H1 (cell line): ENCODE results near the gene TATDN2. TPM values are rescaled to one million over a fixed set of nuclear protein-coding genes. Genes with fewer than 3 reads are reported as not detected.
A peak's percentile ranks its signal among the peaks of the same experiment; 100 is the strongest.

Source experiments
- CTCF ChIA-PET: fragments of 300-600 bp; sonication (Branson Sonifier 250); formaldehyde crosslinking; loops from one replicate; lab custom pipeline; 2021; ENCODE audit not compliant: partially characterized antibody; lab: Charles Lee
- POLR2A ChIA-PET: fragments of 300-600 bp; sonication (Branson Sonifier 250); formaldehyde crosslinking; loops from one replicate; lab custom pipeline; 2021; ENCODE audit warnings: inconsistent platforms; ENCODE audit not compliant: partially characterized antibody; lab: Charles Lee
- DNase-seq, 2 experiments: peaks; one replicate each; pipeline versions ENCODE4 v3.0.0 to v3.0.0-alpha.2; 2010 to 2022; ENCODE audit warnings: low spot score in 2 of 2, low read depth in 1 of 2, mixed read lengths in 1 of 2
- FAIRE-seq: peaks from 2 replicates; lab custom pipeline; 2011; peaks lifted over from hg19 to GRCh38; lab: Jason Lieb, UNC
- H2AFZ ChIP-seq: 2 replicates; pipeline ENCODE4 v1.8.1; 2012; ENCODE audit warnings: low read length, inconsistent platforms
- H2AK5ac ChIP-seq: 2 replicates; pipeline ENCODE4 v1.6.1; 2013; ENCODE audit warnings: low read depth, low read length
- H2BK120ac ChIP-seq: replicated peaks from 2 replicates; pipeline ENCODE3; 2013; ENCODE audit warnings: low read depth, low read length, inconsistent platforms
- H2BK12ac ChIP-seq: 2 replicates; pipeline ENCODE4 v1.6.1; 2013; ENCODE audit warnings: low read depth, low read length
- H2BK15ac ChIP-seq: 2 replicates; pipeline ENCODE4 v1.6.1; 2013; ENCODE audit warnings: low read length
- H2BK20ac ChIP-seq: 2 replicates; pipeline ENCODE4 v1.6.1; 2013; ENCODE audit warnings: low read length
- H2BK5ac ChIP-seq: 2 replicates; pipeline ENCODE4 v1.6.1; 2013; ENCODE audit warnings: low read depth, low read length
- H3K14ac ChIP-seq: 2 replicates; pipeline ENCODE4 v1.6.1; 2013; ENCODE audit warnings: inconsistent platforms; ENCODE audit not compliant: insufficient read length
- H3K18ac ChIP-seq: 2 replicates; pipeline ENCODE4 v1.6.1; 2013; ENCODE audit warnings: low read length; ENCODE audit errors: extremely low read depth
- H3K23ac ChIP-seq: 2 replicates; pipeline ENCODE4 v1.6.1; 2013; ENCODE audit warnings: inconsistent platforms; ENCODE audit not compliant: insufficient read length
- H3K23me2 ChIP-seq: 2 replicates; pipeline ENCODE4 v1.6.1; 2013; ENCODE audit warnings: low read depth, low read length
- H3K27ac ChIP-seq: 2 replicates; pipeline ENCODE4 v1.6.1; 2011; ENCODE audit warnings: low read depth, low read length, inconsistent platforms
- H3K27me3 ChIP-seq, 4 experiments: replicated peaks in 1 of 4; 1 replicate in 1 of 4; 2 replicates in 3 of 4; pipeline versions ENCODE4 v1.6.1 to v1.8.1; 2011 to 2013; ENCODE audit warnings: low read length in 3 of 4, mild to moderate bottlenecking in 3 of 4, inconsistent platforms in 2 of 4, mixed read lengths in 2 of 4, moderate library complexity in 1 of 4; ENCODE audit not compliant: control insufficient read depth in 3 of 4, insufficient read depth in 3 of 4; ENCODE audit errors: extremely low read depth in 1 of 4
- H3K36me3 ChIP-seq, 4 experiments: 2 replicates each; pipeline versions ENCODE4 v1.6.1 to v1.8.1; 2011 to 2013; ENCODE audit warnings: mild to moderate bottlenecking in 4 of 4, low read length in 3 of 4, moderate library complexity in 2 of 4, control low read depth in 1 of 4, inconsistent platforms in 1 of 4; ENCODE audit not compliant: insufficient read depth in 4 of 4, control insufficient read depth in 2 of 4
- H3K4ac ChIP-seq: replicated peaks from 2 replicates; pipeline ENCODE3; 2013; ENCODE audit warnings: low read length, low read depth, mixed read lengths, inconsistent platforms; ENCODE audit not compliant: insufficient read length
- H3K4me1 ChIP-seq, 4 experiments: replicated peaks in 1 of 4; 1 replicate in 1 of 4; 2 replicates in 3 of 4; pipeline versions ENCODE4 v1.6.1 to v1.8.1; 2011 to 2013; ENCODE audit warnings: low read length in 3 of 4, inconsistent platforms in 2 of 4, mixed read lengths in 1 of 4; ENCODE audit not compliant: insufficient read depth in 4 of 4, control insufficient read depth in 3 of 4
- H3K4me2 ChIP-seq, 2 experiments: 2 replicates each; pipeline versions ENCODE4 v1.6.1 to v1.8.1; 2011 to 2013; ENCODE audit warnings: low read depth in 2 of 2, low read length in 2 of 2, control low read depth in 1 of 2, inconsistent platforms in 1 of 2, mild to moderate bottlenecking in 1 of 2; ENCODE audit not compliant: insufficient read depth in 1 of 2
- H3K4me3 ChIP-seq, 4 experiments: fragments of 200-600, 300-600 bp in 1 of 4; sonication (generic), shearing (Covaris generic), sonication (Bioruptor Twin) in 1 of 4; 2 replicates each; pipeline versions ENCODE4 v1.5.1 to v1.8.1; 2011 to 2016; ENCODE audit warnings: low read length in 4 of 4, low read depth in 3 of 4, control low read depth in 2 of 4, inconsistent platforms in 2 of 4, mild to moderate bottlenecking in 2 of 4, mixed read lengths in 1 of 4, moderate library complexity in 1 of 4; ENCODE audit not compliant: insufficient read depth in 2 of 4; ENCODE audit errors: extremely low read depth in 1 of 4
- H3K56ac ChIP-seq: replicated peaks from 2 replicates; pipeline ENCODE3; 2013; ENCODE audit warnings: low read depth, mild to moderate bottlenecking, mixed read lengths, low read length, inconsistent platforms; ENCODE audit not compliant: insufficient read length
- H3K79me1 ChIP-seq: 2 replicates; pipeline ENCODE4 v1.6.1; 2013; ENCODE audit warnings: low read depth, low read length, control low read depth
- H3K79me2 ChIP-seq, 2 experiments: 2 replicates each; pipeline versions ENCODE4 v1.6.1 to v1.8.1; 2012 to 2013; ENCODE audit warnings: low read length in 2 of 2, mild to moderate bottlenecking in 2 of 2, inconsistent platforms in 1 of 2; ENCODE audit not compliant: insufficient read depth in 2 of 2, control insufficient read depth in 1 of 2
- H3K9ac ChIP-seq, 4 experiments: replicated peaks in 1 of 4; 1 replicate in 1 of 4; 2 replicates in 3 of 4; pipeline versions ENCODE4 v1.6.1 to v1.8.1; 2011 to 2013; ENCODE audit warnings: low read depth in 3 of 4, low read length in 3 of 4, control low read depth in 2 of 4, mild to moderate bottlenecking in 2 of 4, moderate library complexity in 2 of 4, inconsistent platforms in 1 of 4; ENCODE audit errors: extremely low read depth in 1 of 4
- H3K9me3 ChIP-seq, 2 experiments: 2 replicates each; pipeline versions ENCODE4 v1.6.1 to v1.8.1; 2012 to 2013; ENCODE audit warnings: mild to moderate bottlenecking in 2 of 2, moderate library complexity in 2 of 2, control low read depth in 1 of 2, inconsistent platforms in 1 of 2, low read depth in 1 of 2, low read length in 1 of 2, mixed read lengths in 1 of 2; ENCODE audit not compliant: insufficient read depth in 2 of 2
- H4K20me1 ChIP-seq, 2 experiments: replicated peaks in 1 of 2; 2 replicates each; pipeline versions ENCODE3 to v1.8.1; 2011 to 2013; ENCODE audit warnings: inconsistent platforms in 2 of 2, low read length in 2 of 2, mild to moderate bottlenecking in 1 of 2; ENCODE audit not compliant: insufficient read depth in 2 of 2, control insufficient read depth in 1 of 2
- H4K5ac ChIP-seq: 2 replicates; pipeline ENCODE4 v1.6.1; 2013; ENCODE audit warnings: low read length, low read depth, mixed read lengths, inconsistent platforms; ENCODE audit not compliant: insufficient read length
- H4K8ac ChIP-seq: 2 replicates; pipeline ENCODE4 v1.8.0; 2013; ENCODE audit warnings: mild to moderate bottlenecking, moderate library complexity, low read length, inconsistent platforms; ENCODE audit not compliant: insufficient read depth; ENCODE audit errors: extremely low read depth
- H4K91ac ChIP-seq: replicated peaks from 2 replicates; pipeline ENCODE3; 2013; ENCODE audit warnings: low read length, mixed read lengths, inconsistent platforms; ENCODE audit not compliant: insufficient read length
- POLR2AphosphoS5 ChIP-seq: IDR thresholded peaks from 2 replicates; pipeline ENCODE4 v1.6.1; 2011; ENCODE audit warnings: low read depth, low read length
- SP1 ChIP-seq: IDR thresholded peaks from 2 replicates; pipeline ENCODE4 v1.6.1; 2011; ENCODE audit warnings: low read depth, low read length
- TCF12 ChIP-seq: IDR thresholded peaks from 2 replicates; pipeline ENCODE4 v1.6.1; 2011; ENCODE audit warnings: low read depth, mild to moderate bottlenecking, low read length
- YY1 ChIP-seq: IDR thresholded peaks from 2 replicates; pipeline ENCODE4 v1.6.1; 2011; ENCODE audit warnings: low read depth, mild to moderate bottlenecking, low read length
- WGBS, 2 experiments: shearing (Covaris generic) in 1 of 2; methylation state at CpG; one replicate each; pipeline versions ENCODE4 v1.1.6 to v1.1.7; 2013 to 2015; ENCODE audit warnings: low lambda C conversion rate in 2 of 2, mixed read lengths in 2 of 2, inconsistent platforms in 1 of 2, low coverage in 1 of 2, missing lambda C conversion rate in 1 of 2; ENCODE audit not compliant: insufficient replicate concordance in 2 of 2, insufficient coverage in 1 of 2, insufficient read length in 1 of 2; ENCODE audit errors: extremely low coverage in 1 of 2, missing lambda C conversion rate in 1 of 2; 5-methylcytosine and 5-hydroxymethylcytosine counted together
- polyA plus RNA-seq, 7 experiments: library from polyadenylated mRNA; depleted of rRNA in 3 of 7; stranded (reverse) in 5 of 7; unstranded in 2 of 7; fragments of >200 nt in 5 of 7; fragments of 200-250 nt in 2 of 7; gene quantifications; 1 replicate in 5 of 7; 2 replicates in 1 of 7; 4 replicates in 1 of 7; pipeline versions ENCODE4 v1.2.1 to v1.2.3, GENCODE V29; 2011 to 2013; ENCODE audit warnings: missing spikeins in 2 of 7, mixed read lengths in 2 of 7
- total RNA-seq: library from RNA; stranded (reverse); fragmentation: NEBNext Ultra II Directional; extraction: Animal tissue kit (Norgen Biotek cat#: 25700); gene quantifications from 2 replicates; pipeline ENCODE4 v1.2.1, GENCODE V29; 2021

The TATDN2 gene
- total and polyA plus RNA-seq, 2 of the 8 experiments (the other 6 are each of a cell fraction or from before 2014, with no cell fraction given), result 12.1 to 34.8 TPM

DNA sequence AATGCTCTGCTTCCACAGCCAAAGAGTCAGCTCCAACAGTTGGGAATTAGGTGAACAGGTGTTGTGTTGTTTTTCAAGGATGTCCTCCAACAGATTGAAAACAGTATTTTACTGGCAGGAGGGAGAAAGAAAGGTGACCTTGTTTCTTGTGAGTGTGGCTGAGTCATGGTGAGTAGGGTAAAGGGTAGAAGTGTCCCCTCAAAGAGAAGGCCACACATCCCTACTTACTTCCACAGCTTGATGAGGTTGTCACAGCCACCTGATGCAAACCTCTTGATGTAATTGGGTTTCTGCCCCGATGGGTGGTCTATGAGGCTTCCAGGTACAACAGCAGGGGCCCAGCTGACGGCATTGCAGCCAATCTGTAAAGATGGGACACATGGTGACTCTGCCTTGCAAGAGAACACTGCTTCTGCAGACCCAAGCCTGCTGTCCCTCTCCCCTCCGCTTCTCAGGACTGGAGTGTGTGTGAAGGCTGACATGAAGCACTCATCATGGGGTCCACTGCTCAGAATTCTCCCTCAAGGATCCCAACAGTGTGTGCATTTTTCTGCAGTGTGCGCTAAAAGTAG, 57.2 kb downstream of the TATDN2 start:
- Histone ChIP-seq H3K23me2 (no peaks in the 10 kb centered on the region), H2AFZ (no peak overlapping the region), H3K27me3 (no peaks in the 10 kb centered on the region), H3K56ac (no peak overlapping the region), H4K5ac (no peak overlapping the region), H3K79me2 (no peaks in the 10 kb centered on the region), H3K79me1 (no peaks in the 10 kb centered on the region; the same call in 1 of the 2 replicates), H4K8ac (no peak overlapping the region), H4K91ac (no peak overlapping the region), H2BK12ac (no peak overlapping the region), H3K23ac (no peak overlapping the region), H3K9me3 (no peaks in the 10 kb centered on the region), H2BK15ac (no peak overlapping the region), H3K36me3 (peaks cover 16 to 62% (median 46%) of the 10 kb centered on the region in 4 experiments), H3K4ac (no peak overlapping the region), H2AK5ac (no peak overlapping the region), H3K18ac (no peak overlapping the region), H2BK5ac (no peak overlapping the region), H3K27ac (no peak overlapping the region), H3K4me1 (no peaks in the 10 kb centered on the region), H4K20me1 (peaks cover 5 to 6% of the 10 kb centered on the region in 2 experiments), H2BK120ac (no peak overlapping the region), H2BK20ac (no peak overlapping the region), H3K4me2 (no peak overlapping the region), H3K4me3 (no peak overlapping the region), H3K9ac (no peak overlapping the region), H3K14ac (no peak overlapping the region)
- TF ChIP-seq TCF12 (no peak), YY1 (no peak), SP1 (no peak), POLR2AphosphoS5 (0 out of 2 replicates have a peak, but pooled peaks have one; percentile 54)
- DNase-seq, result no peak
- ChIA-PET POLR2A (interaction anchor here (0.8 to 1.9 kb wide), 8 partner anchors 8 to 112 kb away, joined by 3 to 7 read pairs (median 6); partner anchors contain the start of genes GHRL and SEC13), CTCF (interaction anchor here (1.0 to 1.1 kb wide), 3 partner anchors 15 to 42 kb away, joined by 3 to 4 read pairs (median 4); partner anchors contain the start of gene SEC13)
- no peak for FAIRE-seq
- WGBS, 2 experiments, result 89% methylated on average over 4 of the region's 4 CpGs; no CpG with 5 or more reads in 1 of the 2 experiments
